GM23248 (cell line): ENCODE measurements around the gene TMEM196.

Experiments
- EZH2 ChIP-seq: fragments of 200-600 bp; sonication (generic); IDR thresholded peaks from 2 replicates; pipeline ENCODE4 v1.6.1; 2018; ENCODE audit warnings: antibody characterized with exemption, mild to moderate bottlenecking; ENCODE audit not compliant: insufficient read depth, poor library complexity, severe bottlenecking
- EZH2phosphoT487 ChIP-seq: fragments of 200-600 bp; sonication (generic); IDR thresholded peaks from 2 replicates; pipeline ENCODE4 v1.6.1; 2018; ENCODE audit warnings: antibody characterized with exemption, moderate library complexity, mild to moderate bottlenecking, low read depth; ENCODE audit not compliant: insufficient read depth

GRCh38 chr7:19762631-19763030, 10.8 kb downstream of the TMEM196 start:
- TF ChIP-seq EZH2 (no peak), EZH2phosphoT487 (no peak)
